Measurements from ENCODE around the gene FARS2.

GRCh38 chr6:5707281-5708045, 446.1 kb downstream of the FARS2 start:
- TF ChIP-seq BRF2 (CRISPR knock-in tag; IDR thresholded peaks at IDR 0.05) (no peak), ZNF704 (CRISPR knock-in tag; IDR thresholded peaks at IDR 0.05; ENCODE audit: borderline replicate concordance) (no peak), CEBPB (IDR thresholded peaks at IDR 0.05; ENCODE audit: borderline replicate concordance, low read depth, low read length) (no peak), KLF13 (CRISPR knock-in tag; IDR thresholded peaks at IDR 0.05) (no peak), SSRP1 (CRISPR knock-in tag; IDR thresholded peaks at IDR 0.05) (no peak)

Measured in HepG2 (cell line).